HG03025 (cell line): ENCODE results near the gene IRF2.

Source experiments
- ATAC-seq: cut with Tn5 transposase; IDR thresholded peaks from one replicate; pipeline ENCODE4 v1.9.1; 2021; ENCODE audit warnings: mild to moderate bottlenecking, moderate library complexity; ENCODE audit not compliant: unreplicated experiment, low FRiP score

The IRF2 gene

DNA sequence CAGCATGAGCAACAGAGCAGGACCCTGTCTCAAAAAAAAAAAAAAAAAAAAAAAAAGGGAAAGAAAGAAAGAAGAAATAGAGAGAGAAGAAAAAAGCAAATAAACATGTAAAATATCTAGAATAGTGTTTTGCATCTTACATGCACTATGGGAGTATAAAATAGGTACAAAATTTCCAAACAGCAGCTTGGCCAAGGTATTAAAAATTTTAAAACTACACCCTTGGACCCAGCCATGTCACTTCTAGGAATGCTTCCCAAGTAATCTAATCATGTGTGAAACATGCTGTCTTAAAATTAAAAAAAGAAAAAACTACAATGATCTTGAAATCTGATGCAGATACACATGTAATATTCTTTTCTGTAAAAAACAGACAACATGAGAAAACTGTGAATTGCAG lies 21.6 kb downstream of the IRF2 start:
- no peak for ATAC-seq

- no peak for ATAC-seq
Measured at GRCh38 chr4:184451726-184452125, 22.6 kb downstream of the IRF2 start.

GRCh38 chr4:184450743-184451535 lies 23.4 kb downstream of the IRF2 start:
- no peak for ATAC-seq

DNA sequence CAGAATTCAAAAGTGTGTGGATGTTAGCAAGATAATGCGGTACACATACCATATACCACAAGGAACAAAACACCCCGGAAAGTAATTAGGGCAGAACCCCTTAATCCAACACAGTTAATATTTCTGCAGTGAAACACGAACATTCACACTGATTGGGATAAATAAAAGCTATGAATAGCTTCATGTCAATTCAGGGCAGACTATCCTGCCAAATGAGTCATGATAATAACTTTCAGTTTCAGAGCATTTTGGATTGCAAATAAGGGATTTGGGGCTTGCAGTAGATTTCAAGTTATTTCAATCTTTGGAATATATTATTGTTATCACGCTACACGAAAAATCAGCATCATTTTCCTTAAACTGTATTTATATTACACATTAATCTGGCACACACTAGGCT lies 24.3 kb downstream of the IRF2 start:
- no peak for ATAC-seq

- no peak for ATAC-seq
Measured at GRCh38 chr4:184448821-184449220, 25.5 kb downstream of the IRF2 start.

DNA sequence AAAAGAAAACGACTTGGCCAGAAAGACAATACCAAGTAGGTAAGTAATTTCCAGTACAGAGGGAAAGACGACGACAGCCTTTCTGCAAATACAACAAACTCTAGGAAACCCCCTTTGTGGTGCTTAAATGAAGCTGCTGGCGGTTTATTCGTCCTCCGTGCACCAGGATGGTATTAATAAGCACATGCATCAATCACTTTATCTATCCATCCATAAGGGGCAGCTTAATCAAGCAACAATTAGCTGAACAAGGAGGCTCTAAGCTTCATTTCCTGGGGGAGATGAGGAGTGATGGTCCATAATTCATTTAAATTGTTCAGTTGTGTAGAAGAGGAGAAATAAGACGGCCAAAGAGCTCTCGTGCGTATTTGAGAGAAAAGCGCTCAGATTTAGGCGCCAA lies 26.2 kb downstream of the IRF2 start:
- ATAC-seq = no peak

DNA sequence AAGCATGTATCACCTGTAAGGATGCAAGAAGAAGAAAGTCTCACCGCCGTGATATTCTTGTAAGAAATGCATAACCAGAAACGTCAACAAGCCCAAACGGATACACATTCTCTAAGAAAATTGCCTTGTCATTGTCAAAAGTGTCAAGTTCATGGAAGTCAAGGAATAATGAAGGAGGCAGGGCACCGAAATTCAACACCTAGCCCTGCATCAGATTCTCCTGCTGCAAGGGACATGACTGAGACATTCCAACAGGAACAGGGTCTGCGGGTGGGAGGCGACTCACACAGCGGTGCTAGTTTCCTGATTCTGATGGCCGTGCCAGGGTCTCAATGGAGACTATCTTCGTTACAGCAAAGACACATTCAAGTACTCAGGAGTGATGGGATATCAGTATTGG lies 26.7 kb downstream of the IRF2 start:
- ATAC-seq = no peak

DNA sequence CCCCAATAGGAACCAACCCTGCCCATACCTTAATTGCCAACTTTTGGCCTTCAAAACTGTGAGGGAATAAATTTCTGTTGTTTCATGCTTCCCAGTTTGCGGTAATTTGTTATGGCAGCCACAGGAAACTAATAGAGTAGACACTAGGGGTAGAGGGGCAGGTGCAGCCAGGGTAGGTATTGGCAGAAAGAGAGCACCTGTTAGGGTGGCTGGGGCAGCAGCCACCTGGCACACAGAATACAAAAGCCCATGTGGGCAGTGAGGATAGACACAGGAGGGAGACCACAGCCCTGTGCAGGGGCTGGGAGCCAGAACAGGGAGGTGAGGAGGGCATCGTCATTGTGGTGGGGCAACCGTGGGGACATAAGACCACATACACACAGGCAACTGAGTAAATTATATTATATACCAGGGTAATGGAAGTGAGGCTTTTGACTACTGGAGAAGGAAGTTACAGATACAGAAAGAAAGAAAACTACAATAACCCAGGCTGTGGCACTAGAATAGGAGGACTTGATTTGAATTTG lies 28.2 kb downstream of the IRF2 start:
- no peak for ATAC-seq

GRCh38 chr4:184444953-184445309 lies 29.4 kb downstream of the IRF2 start:
- no peak for ATAC-seq

DNA sequence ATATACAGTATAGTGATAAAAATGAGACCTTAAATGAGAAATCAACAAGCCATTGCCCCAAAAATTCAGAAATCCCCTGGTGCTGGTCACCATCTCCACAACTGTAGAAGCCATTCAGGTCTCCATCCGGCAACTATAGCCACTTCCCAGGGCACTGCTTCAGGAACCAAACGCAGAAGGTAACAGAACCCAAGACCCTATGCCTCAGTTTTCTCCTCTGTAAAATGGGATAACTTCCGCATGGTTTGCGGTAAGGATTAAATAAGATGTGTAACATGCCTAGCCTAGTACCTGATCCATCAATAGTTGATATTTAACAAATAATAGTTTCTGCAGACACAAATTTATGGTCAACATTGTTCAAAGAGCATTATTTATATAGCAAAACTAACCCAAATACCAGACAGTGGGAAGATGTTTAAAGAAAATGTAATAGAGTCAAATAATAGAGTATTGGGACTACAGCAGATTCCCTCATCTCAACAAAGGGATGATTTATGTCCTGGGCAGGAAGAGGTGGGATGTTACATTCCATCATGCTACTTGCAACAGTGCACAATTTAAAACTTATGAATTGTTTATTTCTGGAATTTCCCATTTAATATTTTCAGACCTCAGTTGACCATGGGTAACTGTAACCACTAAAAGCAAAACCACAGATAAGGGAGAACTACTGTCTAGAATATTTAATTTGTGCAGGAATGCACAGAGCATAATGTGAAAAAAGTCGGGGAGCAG lies 30.0 kb downstream of the IRF2 start:
- ATAC-seq = no peak

DNA sequence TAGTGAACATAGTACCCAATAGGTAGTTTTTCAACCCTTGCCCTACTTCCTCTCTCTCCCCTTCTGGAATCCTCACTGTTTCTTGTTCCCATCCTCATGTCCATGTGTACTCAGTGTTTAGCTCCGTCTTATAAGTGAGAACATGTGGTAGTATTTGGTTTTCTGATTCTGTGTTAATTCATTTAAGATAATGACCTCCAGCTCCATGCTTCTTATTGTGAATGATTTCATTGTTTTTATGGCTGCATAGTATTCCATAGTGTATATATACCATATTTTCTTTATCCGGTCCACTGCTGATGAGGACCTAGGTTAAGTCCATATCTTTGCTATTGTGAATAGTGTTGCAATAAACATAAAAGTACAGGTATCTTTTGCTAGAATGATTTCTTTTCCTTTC lies 31.0 kb downstream of the IRF2 start:
- ATAC-seq = no peak

GRCh38 chr4:184442314-184442635 lies 32.1 kb downstream of the IRF2 start:
- no peak for ATAC-seq

GRCh38 chr4:184441461-184442313 lies 32.7 kb downstream of the IRF2 start:
- no peak for ATAC-seq

DNA sequence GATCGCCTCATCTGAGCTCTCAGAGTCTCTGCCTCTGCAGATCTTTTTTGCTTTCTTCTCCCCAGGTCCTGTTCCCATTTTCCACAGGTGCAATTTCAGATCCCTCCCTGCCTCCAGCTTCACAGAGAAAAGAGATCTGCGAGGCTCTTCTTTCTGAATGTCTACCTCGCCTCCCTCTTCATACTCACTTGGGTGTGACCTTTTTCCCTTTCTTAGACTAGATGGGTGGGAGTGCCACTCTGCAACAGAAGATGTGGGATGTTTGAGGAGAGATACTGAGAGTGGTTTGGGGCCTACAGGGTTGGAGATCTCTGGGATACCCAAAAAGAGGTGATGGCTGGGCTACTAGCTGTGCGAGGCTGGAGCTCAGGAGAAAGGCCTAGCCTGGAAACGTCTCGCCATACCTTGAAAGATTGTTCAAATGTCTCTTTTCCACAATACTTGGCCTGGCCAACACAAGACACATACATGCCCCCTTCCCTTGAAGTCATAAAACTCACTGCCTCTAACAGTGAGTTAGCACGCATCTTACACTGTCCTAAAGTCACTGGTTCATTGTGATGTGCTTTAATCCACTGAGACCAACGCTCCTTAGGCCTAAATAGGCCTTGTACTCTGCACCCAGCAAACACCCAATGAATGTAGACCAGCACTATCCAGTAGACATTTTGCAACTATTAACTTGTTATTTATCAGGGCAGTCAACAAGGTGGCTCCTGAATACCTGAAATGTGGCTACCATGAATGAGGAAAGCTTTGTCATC lies 33.6 kb downstream of the IRF2 start:
- ATAC-seq = no peak

- no peak for ATAC-seq
Measured at GRCh38 chr4:184439856-184440594, 34.3 kb downstream of the IRF2 start.

- ATAC-seq = no peak
Measured at GRCh38 chr4:184439386-184439785, 35.0 kb downstream of the IRF2 start.

GRCh38 chr4:184438375-184438774 lies 36.0 kb downstream of the IRF2 start:
- no peak for ATAC-seq

DNA sequence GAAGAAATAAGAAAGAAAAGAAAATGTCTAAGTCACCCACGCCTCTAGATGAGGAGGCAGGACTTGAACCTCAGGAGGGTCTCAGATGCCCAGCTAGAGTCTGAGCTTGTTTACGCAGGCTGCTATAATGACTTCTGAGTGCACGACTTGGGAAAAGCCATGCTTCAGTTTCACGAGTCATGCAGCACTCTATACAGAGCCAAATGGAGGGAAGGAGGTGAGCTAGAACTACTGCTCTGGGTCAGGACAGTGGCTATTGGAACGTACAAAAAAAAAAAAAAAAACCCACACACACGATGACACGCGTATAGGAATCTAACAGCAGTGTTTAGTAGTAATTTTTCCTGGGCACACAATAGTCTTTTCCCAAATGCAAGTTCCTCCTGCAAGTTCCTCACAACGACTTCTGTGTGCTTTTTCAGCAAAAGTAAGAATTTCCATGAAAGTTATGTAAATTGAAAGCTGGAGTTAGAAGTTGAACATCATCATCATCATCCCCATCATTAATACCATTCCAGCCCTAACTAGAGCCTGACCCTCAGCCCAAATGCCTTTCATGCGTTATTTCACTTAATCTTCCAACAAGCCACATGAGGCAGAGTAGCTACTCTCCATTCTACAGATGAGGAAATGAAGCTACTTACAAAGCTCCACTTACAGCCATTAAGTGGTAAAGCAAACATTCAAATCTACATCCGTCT lies 36.6 kb downstream of the IRF2 start:
- no peak for ATAC-seq

- no peak for ATAC-seq
Measured at GRCh38 chr4:184434501-184435066, 39.8 kb downstream of the IRF2 start.
